Activated naive CD4-positive, alpha-beta T cell treated with anti-CD3 and anti-CD28 coated beads, Interleukin-2, amount 10 ng/mL, durations not matched to agents 5 hours and 36 hours (primary cell): ENCODE results near the gene MAS1L. TPM values are rescaled to one million over a fixed set of nuclear protein-coding genes. Genes with fewer than 3 reads are reported as not detected.

ENCODE experiments used
- total RNA-seq, 2 experiments: library from RNA; stranded (reverse); gene quantifications; one replicate each; pipeline ENCODE4 v1.2.3, GENCODE V29; 2021

MAS1L gene
- not detected for total RNA-seq

GRCh38 chr6:29487660-29488059 lies at the start of gene MAS1L:
Gene MAS1L (minus strand): TSS chr6:29487956. CDS start chr6:29487902, 54 bp downstream.

GRCh38 chr6:29456971-29457370 lies 30.8 kb downstream of the MAS1L start, which contains the start of the genes OR11A1 and OR2H1:
Gene OR11A1 (minus strand): TSS chr6:29457071. CDS start chr6:29427641, 29,430 bp downstream.
Gene OR2H1 (plus strand): TSS chr6:29457155. CDS start chr6:29461770, 4,615 bp downstream.

GRCh38 chr6:29439006-29439405 lies 48.8 kb downstream of the MAS1L start, which contains the start of gene OR10C1:
Gene OR10C1 (plus strand): TSS chr6:29439306. CDS start chr6:29440016, 710 bp downstream.

Other genes starting within 250 kb of the MAS1L start
- not detected for gene OR14J1, start 186.3 kb downstream of the MAS1L start, total RNA-seq
- gene OR5V1, start 119.1 kb downstream of the MAS1L start, total RNA-seq = not detected
- not detected for gene OR12D3, start 112.7 kb downstream of the MAS1L start, total RNA-seq
- gene OR12D2, start 92.3 kb downstream of the MAS1L start, total RNA-seq = not detected
- gene OR12D1, start 73.0 kb downstream of the MAS1L start, total RNA-seq = not detected
- gene OR10C1, start 48.6 kb downstream of the MAS1L start, total RNA-seq = not detected
- gene OR11A1, start 30.9 kb downstream of the MAS1L start, total RNA-seq = not detected
- gene OR2H1, start 30.8 kb downstream of the MAS1L start, total RNA-seq = not detected
- gene UBD, start 71.8 kb upstream of the MAS1L start, total RNA-seq = under 1 TPM; 0.65 to 0.68 TPM
- not detected for gene OR2H2, start 97.2 kb upstream of the MAS1L start, total RNA-seq
- 10 to 100 TPM; 29.8 to 39.4 TPM for gene GABBR1, start 145.2 kb upstream of the MAS1L start, total RNA-seq
- not detected for gene MOG, start 169.1 kb upstream of the MAS1L start, total RNA-seq
- not detected for gene ZFP57, start 193.2 kb upstream of the MAS1L start, total RNA-seq
- 100 to 1,000 TPM; 312 to 332 TPM for gene HLA-F, start 235.5 kb upstream of the MAS1L start, total RNA-seq